G401.6 (cell line): Measurements from ENCODE around the gene HLF.

Source experiments
- FAIRE-seq: peaks from 2 replicates; lab custom pipeline; 2012; peaks lifted over from hg19 to GRCh38; lab: Jason Lieb, UNC

HLF gene

DNA sequence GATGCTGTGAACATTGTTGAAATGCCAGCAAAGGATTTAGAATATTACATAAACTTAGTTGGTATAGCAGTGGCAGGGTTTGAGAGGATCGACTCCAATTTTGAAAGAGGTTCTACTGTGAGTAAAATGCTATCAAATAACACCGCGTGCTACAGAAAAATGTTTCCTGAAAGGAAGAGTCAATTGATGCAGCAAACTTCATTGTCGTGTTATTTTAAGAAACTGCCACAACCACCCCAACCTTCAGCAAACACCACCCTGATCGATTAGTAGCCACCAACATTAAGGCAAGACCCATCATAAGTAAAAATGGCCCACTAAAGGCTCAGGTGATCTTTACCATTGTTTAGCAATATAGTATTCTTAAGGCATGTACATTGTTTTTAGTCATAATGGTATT, 27.3 kb downstream of the HLF start:
- no peak for FAIRE-seq

GRCh38 chr17:55294042-55294751, 29.4 kb downstream of the HLF start:
- FAIRE-seq, result no peak

DNA sequence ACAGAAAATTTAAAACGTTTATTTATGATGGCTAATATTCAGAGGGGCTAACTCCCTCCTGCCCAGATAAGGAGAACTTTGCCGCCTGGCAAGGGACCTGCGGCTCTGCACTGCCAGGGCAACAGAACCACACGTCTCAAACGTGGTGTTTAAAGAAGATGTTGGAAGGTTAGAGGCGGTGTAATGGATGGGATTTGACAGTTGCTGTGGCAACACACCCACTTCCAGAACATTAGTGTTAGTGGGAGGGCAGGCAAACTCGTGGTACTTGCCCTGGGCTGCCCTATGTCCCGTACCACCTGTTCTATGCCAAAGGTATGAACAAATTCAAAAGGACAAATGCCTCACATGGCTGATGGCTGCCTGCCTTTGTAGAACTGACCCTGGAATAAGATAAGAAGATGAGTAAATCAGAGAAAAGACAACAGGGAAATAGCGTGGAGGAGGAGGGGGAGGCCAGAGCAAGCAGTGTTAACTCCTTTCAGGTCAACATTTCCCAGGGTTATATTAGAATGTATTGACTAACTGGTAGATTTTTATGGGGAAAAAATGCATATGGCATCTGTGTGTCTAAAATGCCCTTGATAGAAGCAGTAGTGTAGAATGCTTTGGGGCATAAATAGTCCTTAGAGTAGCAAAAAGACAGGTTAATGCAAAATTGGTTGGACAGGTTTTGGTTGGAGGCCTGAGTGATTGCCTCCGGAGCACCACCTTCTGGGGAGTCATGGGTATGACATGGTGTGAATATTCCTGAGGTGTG, 30.8 kb downstream of the HLF start:
- FAIRE-seq, result no peak

DNA sequence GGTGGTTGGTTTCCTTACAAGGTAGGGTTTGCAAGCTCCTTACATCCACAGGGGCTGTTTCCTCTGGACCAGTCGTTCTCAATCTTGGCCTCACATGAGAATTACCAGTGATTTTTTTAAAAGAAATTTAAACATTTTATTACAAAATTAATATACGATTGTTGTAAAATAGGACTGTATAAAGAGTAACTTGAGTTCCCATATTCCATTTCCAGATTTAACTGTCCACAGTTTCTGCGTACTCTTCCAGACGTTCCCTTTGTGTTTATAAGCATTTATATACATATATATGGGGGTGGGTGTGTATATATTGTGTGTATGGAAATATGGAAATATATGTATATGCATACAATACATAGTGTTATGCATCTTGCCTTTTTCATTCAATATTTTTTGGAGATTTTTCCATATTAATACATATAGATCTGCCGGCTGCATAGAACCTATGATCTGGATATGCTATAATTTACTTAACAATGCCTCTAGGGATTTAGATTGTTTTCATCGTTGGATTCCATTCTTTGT, 31.5 kb downstream of the HLF start:
- no peak for FAIRE-seq

DNA sequence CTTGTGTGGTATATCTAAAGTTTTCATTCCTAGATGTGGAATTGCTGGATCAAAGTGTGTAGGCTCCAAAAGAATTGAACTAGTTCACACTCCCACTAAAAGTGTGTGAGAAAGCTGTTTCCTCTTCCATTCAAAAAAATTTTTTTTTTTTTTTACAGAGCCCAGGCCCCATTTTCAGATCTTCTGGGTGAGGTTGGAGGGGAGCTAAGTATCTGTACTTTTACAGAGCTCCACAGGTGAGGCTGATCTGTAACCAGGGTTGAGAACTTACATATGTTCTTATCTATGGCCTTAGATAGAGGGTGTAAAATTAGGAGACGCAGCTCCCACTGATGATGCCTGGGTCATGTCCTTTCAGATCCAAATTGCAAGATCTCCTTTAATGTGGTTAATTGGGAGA, 31.9 kb downstream of the HLF start:
- no peak for FAIRE-seq

DNA sequence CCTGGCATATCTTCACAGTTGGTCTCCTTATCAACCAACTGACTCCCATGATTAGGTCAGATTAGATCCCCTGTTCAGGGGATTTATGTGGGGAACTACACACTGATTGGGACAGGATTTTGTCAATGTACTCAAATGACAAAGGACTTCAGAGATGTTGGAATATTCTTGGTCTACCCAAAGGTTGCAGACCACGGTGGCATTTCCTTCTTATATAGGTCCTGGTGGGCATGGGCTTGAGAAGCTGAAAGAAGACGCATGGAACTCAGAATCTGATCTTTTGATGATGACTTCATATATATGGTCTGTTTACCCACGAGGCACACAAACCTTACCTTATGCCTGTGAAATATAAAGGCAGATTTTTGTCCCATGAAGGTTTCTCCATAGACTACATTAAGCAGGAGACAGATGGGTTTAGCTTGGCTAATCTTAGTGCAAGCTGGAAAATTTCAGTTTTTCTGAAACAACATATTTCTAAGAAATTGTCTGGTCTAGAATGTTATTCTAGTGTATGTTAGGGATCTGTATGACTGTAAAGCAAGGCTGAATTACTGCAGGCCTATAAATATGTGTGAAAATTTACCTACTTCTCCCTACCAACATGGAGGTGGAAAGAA, 33.5 kb downstream of the HLF start:
- no peak for FAIRE-seq

DNA sequence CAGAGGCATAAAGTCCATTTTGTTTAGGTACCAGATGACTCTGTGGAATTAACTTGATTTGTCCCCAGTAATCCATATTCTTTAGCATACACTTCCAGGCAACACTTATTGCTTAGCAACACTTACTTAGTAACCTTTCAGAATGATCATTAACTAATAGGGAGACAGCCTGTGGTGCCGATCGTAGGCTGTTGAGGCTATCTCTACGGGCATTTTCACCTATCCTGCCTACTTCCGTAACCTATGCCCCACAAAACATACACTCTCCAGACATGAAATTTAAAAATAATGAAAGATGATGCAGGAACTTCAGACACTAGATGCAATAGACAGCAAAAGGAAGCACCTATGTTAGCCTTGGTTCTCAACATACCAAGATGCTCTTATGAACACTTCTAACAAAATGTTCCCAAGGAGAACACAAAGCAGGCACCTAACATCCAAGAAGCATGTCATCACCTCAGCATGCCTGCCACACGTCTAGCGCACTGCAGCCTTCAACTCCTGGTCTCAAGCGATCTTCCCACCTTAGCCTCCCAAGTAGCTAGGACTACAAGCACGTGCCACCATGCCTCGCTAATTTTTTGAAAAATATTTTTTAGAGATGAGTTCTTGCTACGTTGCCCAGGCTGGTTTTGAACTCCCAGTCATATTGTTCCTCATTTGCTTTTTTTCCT, 34.5 kb downstream of the HLF start:
- no peak for FAIRE-seq

GRCh38 chr17:55299890-55300289, 35.1 kb downstream of the HLF start:
- FAIRE-seq, result no peak

DNA sequence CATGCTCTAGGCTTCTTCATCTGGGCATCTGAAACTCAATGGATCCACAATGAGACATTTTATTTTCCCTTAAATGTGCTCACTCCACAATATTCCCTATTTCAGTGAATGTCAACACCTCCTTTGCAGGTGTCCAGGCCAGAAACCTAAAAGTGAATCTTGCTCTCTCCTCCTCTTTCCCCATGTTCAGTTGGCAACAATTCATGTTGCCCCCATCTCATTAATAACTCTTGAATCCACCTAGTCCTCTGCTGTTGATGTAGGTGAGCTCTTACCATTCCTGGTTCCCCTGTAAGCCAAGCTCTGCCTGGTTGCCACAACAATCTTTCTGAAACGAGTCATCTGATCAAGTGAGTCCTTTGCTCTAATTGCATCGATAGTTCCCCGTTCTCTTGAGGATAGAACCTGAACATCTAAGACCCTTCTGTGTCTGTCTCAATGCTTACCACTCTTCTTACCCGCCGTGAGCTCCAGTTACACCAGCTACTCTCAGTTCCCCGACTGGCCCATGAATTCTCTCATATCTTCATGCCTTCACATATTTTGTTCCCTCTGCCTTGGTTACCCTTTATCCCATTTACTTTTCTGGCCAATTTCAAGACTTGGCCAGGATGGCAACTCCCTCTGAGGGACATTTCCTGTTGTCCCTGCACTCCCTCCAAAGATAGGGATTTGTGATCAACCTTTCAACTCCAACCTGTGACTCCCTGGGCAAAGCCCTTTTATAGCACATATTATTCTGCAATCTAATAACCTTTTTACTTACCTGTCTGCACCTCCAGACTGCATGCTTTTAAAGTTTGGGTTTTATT, 35.9 kb downstream of the HLF start:
- no peak for FAIRE-seq

DNA sequence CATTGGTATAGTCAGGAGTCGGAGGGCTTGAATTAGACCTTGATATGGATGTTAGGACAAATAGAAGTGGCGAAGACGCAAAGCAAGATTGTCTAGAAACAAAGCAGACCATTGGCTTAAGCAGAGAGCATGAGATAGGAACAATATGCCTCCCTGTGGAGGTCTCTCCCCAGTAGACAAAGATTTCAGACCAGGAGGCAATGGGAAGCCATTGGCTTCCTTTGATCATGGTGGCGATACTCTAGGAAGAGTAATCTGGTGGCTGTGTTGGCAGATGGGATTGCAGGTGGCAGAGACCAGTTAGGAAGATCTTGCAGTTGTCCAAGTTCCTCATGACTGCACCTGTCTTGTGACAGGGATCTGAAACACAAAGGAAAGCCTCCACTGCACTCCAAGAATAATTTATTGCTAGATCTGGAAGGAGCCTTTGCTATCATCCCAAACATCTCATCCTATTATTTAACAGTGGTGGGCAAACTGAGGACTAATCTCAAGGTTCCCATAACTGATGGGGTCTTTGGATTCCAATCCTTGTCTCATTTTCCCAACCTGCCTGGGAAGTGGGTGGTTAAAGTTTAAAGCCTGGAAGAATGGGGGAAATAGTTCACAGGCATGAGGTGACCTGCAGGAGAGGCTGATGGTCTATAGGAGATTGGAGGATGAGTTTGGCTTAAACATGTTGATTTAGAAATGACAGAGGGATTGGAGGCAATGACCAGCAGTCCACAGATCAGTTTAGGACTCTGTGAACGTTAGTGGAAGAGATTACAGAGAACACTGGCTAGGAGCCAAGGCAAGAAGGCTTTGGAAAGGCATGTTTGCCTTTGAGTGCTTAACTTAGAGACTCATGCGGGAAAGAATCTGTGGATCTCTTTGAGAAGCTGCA, 37.0 kb downstream of the HLF start:
- no peak for FAIRE-seq

- FAIRE-seq, result no peak
Observed at GRCh38 chr17:55302407-55302787, 37.6 kb downstream of the HLF start.

DNA sequence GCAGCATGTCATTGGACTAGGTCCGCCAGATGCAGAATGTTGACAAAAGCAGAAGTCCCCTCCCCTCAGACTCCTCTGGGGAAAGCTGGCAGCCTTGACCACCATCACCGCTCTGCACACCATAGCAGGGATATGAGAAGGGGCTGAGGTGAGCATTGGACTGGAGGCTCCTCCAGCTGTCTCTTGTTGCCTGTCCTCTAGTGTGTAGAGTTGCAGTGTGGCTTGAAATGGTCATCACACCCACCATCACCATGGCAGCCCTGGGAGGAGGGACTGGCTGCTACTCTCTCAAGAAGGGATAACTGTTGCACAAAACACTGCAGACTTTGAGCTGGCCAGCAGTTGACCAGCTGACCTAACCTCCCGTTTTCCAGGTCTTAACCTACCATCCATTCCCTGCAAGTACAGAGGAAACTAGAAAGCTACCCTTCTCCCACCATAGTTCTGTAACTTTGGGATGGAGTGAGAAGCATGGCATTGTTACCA, 38.3 kb downstream of the HLF start:
- no peak for FAIRE-seq

- no peak for FAIRE-seq
Observed at GRCh38 chr17:55303701-55304145, 39.0 kb downstream of the HLF start.

GRCh38 chr17:55304171-55304859, 39.6 kb downstream of the HLF start:
- FAIRE-seq, result no peak

DNA sequence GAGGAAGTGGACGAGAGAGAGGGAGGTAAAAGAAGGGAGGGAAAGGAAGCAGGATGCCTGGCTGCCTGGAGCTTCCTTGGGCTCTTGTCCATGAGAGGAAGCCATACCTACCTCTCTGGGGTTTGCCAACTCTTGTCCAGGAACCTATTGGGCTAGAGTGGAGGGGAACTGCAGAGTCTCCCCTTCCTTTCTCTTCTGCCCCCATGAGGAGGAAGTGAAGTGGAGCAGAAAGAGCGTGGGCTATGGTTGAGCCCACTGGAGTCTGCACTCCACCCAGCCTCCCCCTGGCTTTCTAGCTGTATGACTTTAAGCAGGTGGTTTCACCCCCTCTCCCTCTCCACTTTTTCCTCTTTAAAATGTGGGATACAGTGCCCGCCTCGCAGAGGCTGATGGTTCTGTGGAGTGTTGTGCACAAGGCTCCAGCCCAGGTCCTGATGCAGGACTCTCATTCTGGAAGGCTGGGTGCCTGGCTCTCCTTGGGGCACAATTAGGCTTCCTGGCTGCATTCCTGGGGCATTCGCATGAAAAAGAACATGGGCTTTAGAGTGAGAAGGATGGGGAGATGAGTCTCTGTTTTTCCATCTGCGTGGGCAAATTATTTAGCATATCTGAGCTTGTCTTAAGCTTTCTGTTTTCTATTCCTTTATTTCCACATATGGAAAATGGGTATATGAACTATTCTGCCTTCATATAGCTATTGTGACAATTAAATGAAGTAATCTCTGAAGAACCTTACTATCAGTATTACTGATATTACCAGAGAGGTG, 40.7 kb downstream of the HLF start:
- FAIRE-seq, result no peak

- no peak for FAIRE-seq
Observed at GRCh38 chr17:55307879-55308278, 43.1 kb downstream of the HLF start.

DNA sequence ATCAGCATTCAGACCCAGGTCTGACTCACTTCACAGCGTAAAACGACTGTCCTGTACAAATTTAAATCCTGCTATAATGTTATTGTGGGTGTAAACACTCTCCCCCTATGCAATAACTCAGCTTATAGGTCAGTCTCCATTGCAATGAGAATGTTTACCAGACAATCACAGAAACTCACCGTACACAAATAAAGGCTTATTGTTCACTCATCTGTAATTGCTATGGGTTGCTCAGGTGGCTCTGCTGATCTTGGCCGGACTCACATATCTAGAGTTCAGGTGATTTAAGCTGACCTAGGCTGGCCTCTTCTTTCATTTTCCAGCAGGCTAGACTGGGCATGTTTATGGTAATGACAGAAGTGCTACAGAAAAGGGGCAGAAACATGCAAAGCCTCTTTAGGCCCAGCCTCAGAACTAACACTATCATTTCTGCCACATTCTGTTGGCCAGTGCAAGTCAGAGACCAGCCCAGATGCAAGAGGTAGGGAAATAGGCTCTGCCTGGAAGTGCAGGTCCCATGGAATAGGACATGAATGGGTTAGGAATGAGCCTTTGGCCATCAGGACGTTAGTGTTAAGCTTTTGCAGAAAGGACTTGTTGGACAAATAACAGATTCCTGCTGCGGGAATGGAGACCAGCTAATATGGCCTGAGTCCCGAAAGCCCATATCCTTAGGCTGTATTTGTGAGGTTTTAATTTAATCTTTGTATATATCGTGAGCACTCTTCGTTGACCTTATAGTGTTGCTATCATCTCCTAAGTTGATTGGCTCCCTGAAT, 44.0 kb downstream of the HLF start:
- FAIRE-seq, result no peak

- no peak for FAIRE-seq
Observed at GRCh38 chr17:55311767-55312375, 47.1 kb downstream of the HLF start.
